SU-DHL-6 (cell line): Measurements from ENCODE around the gene NT5DC2.

Source experiments
- H2AFZ ChIP-seq: fragments of 200-600 bp; sonication (generic); 2 replicates; pipeline ENCODE4 v1.6.1; 2014; ENCODE audit warnings: low read depth, mild to moderate bottlenecking, moderate library complexity, mixed read lengths, antibody characterized with exemption, low read length; ENCODE audit not compliant: severe bottlenecking
- H3F3A ChIP-seq: fragments of 200-600 bp; shearing (Covaris generic); 2 replicates; pipeline ENCODE4 v1.6.0; 2016; ENCODE audit warnings: antibody characterized with exemption, mild to moderate bottlenecking; ENCODE audit not compliant: insufficient read depth
- H3K27ac ChIP-seq: fragments of 200-600 bp; sonication (generic); 2 replicates; pipeline ENCODE4 v1.5.1; 2016; ENCODE audit warnings: low read depth, mild to moderate bottlenecking, low read length, moderate library complexity, mixed read lengths
- H3K27me3 ChIP-seq: fragments of 200-600 bp; sonication (generic), shearing (Covaris generic); 2 replicates; pipeline ENCODE4 v1.6.0; 2014; ENCODE audit warnings: mild to moderate bottlenecking, low read length
- H3K36me3 ChIP-seq: fragments of 200-600 bp; sonication (generic); 2 replicates; pipeline ENCODE4 v1.6.1; 2014; ENCODE audit warnings: mild to moderate bottlenecking, low read length, mixed read lengths
- H3K4me2 ChIP-seq: fragments of 300-600, 200-600 bp; shearing (Covaris generic), sonication (generic); 2 replicates; pipeline ENCODE4 v1.6.0; 2014; ENCODE audit warnings: low read length, low read depth, mild to moderate bottlenecking; ENCODE audit not compliant: poor library complexity, severe bottlenecking
- H3K4me3 ChIP-seq: fragments of 200-600 bp; sonication (generic); 2 replicates; pipeline ENCODE4 v1.5.1; 2014; ENCODE audit warnings: antibody characterized with exemption, low read length, mild to moderate bottlenecking, mixed read lengths; ENCODE audit not compliant: insufficient read depth, poor library complexity, severe bottlenecking
- H3K79me2 ChIP-seq: fragments of 200-600 bp; sonication (generic); 2 replicates; pipeline ENCODE4 v1.6.1; 2014; ENCODE audit warnings: mild to moderate bottlenecking, low read length, moderate library complexity; ENCODE audit not compliant: insufficient read depth
- H3K9ac ChIP-seq: fragments of 200-600 bp; sonication (generic); 2 replicates; pipeline ENCODE4 v1.7.0; 2014; ENCODE audit warnings: mild to moderate bottlenecking, low read length
- H3K9me2 ChIP-seq: fragments of 200-600 bp; sonication (generic); replicated peaks from 2 replicates; pipeline ENCODE4 v1.6.1; 2014; ENCODE audit warnings: low read length; ENCODE audit not compliant: insufficient read depth
- H3K9me3 ChIP-seq: fragments of 200-600 bp; sonication (generic); 2 replicates; pipeline ENCODE4 v1.6.1; 2014; ENCODE audit warnings: low read length, mixed read lengths; ENCODE audit not compliant: insufficient read depth
- H4K20me1 ChIP-seq: fragments of 200-600 bp; sonication (generic); 2 replicates; pipeline ENCODE4 v1.6.1; 2014; ENCODE audit warnings: low read depth, mild to moderate bottlenecking, antibody characterized with exemption, low read length, moderate library complexity, mixed read lengths
- CTCF ChIP-seq: fragments of 200-600 bp; sonication (generic); IDR thresholded peaks from one replicate; pipeline ENCODE4 v1.5.1; 2017; ENCODE audit warnings: antibody characterized with exemption, mild to moderate bottlenecking, low read length, moderate library complexity; ENCODE audit not compliant: insufficient read depth, poor library complexity, severe bottlenecking
- EZH2phosphoT487 ChIP-seq: fragments of 200-600 bp; sonication (generic), shearing (Covaris generic); conservative IDR thresholded peaks from 2 replicates; pipeline ENCODE4 v1.6.1; 2018; ENCODE audit warnings: mild to moderate bottlenecking, antibody characterized with exemption, low read length, moderate library complexity, mixed read lengths

The NT5DC2 gene

GRCh38 chr3:52551118-52551517 is 17.5 kb upstream of the NT5DC2 start:
- H3F3A ChIP-seq, result peaks cover 24% of the 10 kb centered on the region
- H4K20me1 ChIP-seq, result peaks cover 5% of the 10 kb centered on the region; the same call in 1 of the 2 replicates
- no peak overlapping the region for H2AFZ ChIP-seq
- H3K9me2 ChIP-seq, result no peaks in the 10 kb centered on the region
- no peak overlapping the region for H3K4me3 ChIP-seq
- H3K4me2 ChIP-seq, result no peak overlapping the region
- no peaks in the 10 kb centered on the region for H3K27me3 ChIP-seq
- no peaks in the 10 kb centered on the region for H3K9me3 ChIP-seq
- peaks cover 35% of the 10 kb centered on the region for H3K36me3 ChIP-seq
- no peak overlapping the region for H3K9ac ChIP-seq
- TF ChIP-seq CTCF (no peak), EZH2phosphoT487 (no peak)
- no peak overlapping the region for H3K27ac ChIP-seq
- H3K79me2 ChIP-seq, result no peaks in the 10 kb centered on the region

DNA sequence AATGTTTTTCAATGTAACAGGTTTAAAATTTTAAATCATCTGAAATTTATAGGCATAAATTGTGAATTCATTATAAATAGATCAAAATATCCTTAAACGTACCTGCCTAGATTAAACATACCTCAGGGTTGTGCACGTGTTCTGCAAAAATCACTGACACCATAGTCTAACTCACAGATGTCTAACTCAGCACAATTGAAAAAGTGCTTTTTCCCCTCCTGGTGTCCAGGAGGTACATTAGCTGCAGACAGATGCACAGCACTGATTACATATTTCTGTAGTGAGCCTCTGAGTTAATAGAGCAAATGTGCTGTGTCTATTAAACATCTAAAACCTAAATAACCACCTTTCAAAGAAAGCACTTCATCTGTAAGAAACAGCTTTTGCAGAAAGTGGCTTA is 13.5 kb upstream of the NT5DC2 start:
- no peaks in the 10 kb centered on the region for H3K9me2 ChIP-seq
- no peaks in the 10 kb centered on the region for H3K9me3 ChIP-seq
- peaks cover 25% of the 10 kb centered on the region for H3K36me3 ChIP-seq
- H4K20me1 ChIP-seq, result peaks cover 10% of the 10 kb centered on the region; the same call in 1 of the 2 replicates
- H3K4me3 ChIP-seq, result no peak overlapping the region
- H2AFZ ChIP-seq, result no peak overlapping the region
- H3F3A ChIP-seq, result peaks cover 32% of the 10 kb centered on the region
- H3K4me2 ChIP-seq, result no peak overlapping the region
- peaks cover 7% of the 10 kb centered on the region; the same call in 1 of the 2 replicates for H3K79me2 ChIP-seq
- no peak overlapping the region for H3K27ac ChIP-seq
- TF ChIP-seq EZH2phosphoT487, result no peak
- no peaks in the 10 kb centered on the region for H3K27me3 ChIP-seq
- H3K9ac ChIP-seq, result no peak overlapping the region

- Histone ChIP-seq H3K9me3 (no peaks in the 10 kb centered on the region), H3K4me2 (no peak overlapping the region), H3K9me2 (no peaks in the 10 kb centered on the region), H3K36me3 (peaks cover 22% of the 10 kb centered on the region), H3K9ac (no peak overlapping the region), H3K4me3 (no peak overlapping the region), H3K27ac (no peak overlapping the region), H3K27me3 (no peaks in the 10 kb centered on the region), H3F3A (peaks cover 33% of the 10 kb centered on the region), H2AFZ (no peak overlapping the region), H3K79me2 (peaks cover 13% of the 10 kb centered on the region; the same call in 1 of the 2 replicates), H4K20me1 (peaks cover 10% of the 10 kb centered on the region; the same call in 1 of the 2 replicates)
- TF ChIP-seq CTCF, result no peak
- TF ChIP-seq EZH2phosphoT487, result no peak
These were observed 12.6 kb upstream of the NT5DC2 start for GRCh38 chr3:52546111-52546901.

GRCh38 chr3:52544937-52545336 is 11.3 kb upstream of the NT5DC2 start:
- Histone ChIP-seq H2AFZ (no peak overlapping the region), H3K9ac (no peak overlapping the region), H3K4me3 (no peak overlapping the region), H4K20me1 (peaks cover 17% of the 10 kb centered on the region; the same call in 1 of the 2 replicates), H3K27me3 (no peaks in the 10 kb centered on the region), H3K9me2 (no peaks in the 10 kb centered on the region), H3K9me3 (no peaks in the 10 kb centered on the region), H3K79me2 (peaks cover 18% of the 10 kb centered on the region; the same call in 1 of the 2 replicates), H3K27ac (no peak overlapping the region), H3K36me3 (peaks cover 27% of the 10 kb centered on the region), H3K4me2 (no peak overlapping the region), H3F3A (peaks cover 44% of the 10 kb centered on the region)
- no peak for TF ChIP-seq CTCF
- TF ChIP-seq EZH2phosphoT487, result no peak
